WTC11 (cell line): ENCODE measurements around the gene CCNG2. TPM values are rescaled to one million over a fixed set of nuclear protein-coding genes. Genes with fewer than 3 reads are reported as not detected.

Experiments
- ATAC-seq: fragments of 200-7000 bp; cut with Tn5 transposase; 2 replicates; pipeline ENCODE4 v1.10.0; 2021; ENCODE audit warnings: mild to moderate bottlenecking, moderate library complexity
- CTCF ChIA-PET: fragments of 300-600 bp; sonication (Branson Sonifier 250); formaldehyde crosslinking; loops from one replicate; lab custom pipeline; 2021; ENCODE audit warnings: antibody characterized with exemption; lab: Charles Lee
- POLR2A ChIA-PET: fragments of 350-600 bp; sonication (Branson Sonifier 250); formaldehyde crosslinking; loops from one replicate; lab custom pipeline; 2021; ENCODE audit warnings: antibody characterized with exemption; lab: Charles Lee
- DNase-seq: peaks from one replicate; pipeline ENCODE4 v3.0.0; 2021; ENCODE audit warnings: low spot score
- H3K27ac Mint-ChIP-seq: 2 replicates; pipeline ENCODE4 v1.8.0; 2021; ENCODE audit warnings: mixed read lengths
- H3K27me3 Mint-ChIP-seq: 2 replicates; pipeline ENCODE4 v1.8.0; 2021; ENCODE audit warnings: low read depth, mild to moderate bottlenecking, moderate library complexity, mixed read lengths
- H3K36me3 Mint-ChIP-seq: 2 replicates; pipeline ENCODE4 v1.8.0; 2021; ENCODE audit warnings: mixed read lengths
- H3K4me1 Mint-ChIP-seq: 2 replicates; pipeline ENCODE4 v1.8.0; 2022; ENCODE audit warnings: mixed read lengths
- H3K4me3 Mint-ChIP-seq: 2 replicates; pipeline ENCODE4 v1.8.0; 2021; ENCODE audit warnings: mild to moderate bottlenecking, moderate library complexity, mixed read lengths
- H3K9me3 Mint-ChIP-seq: 2 replicates; pipeline ENCODE4 v1.8.0; 2021; ENCODE audit warnings: mixed read lengths
- ATF6 ChIP-seq: sonication (generic); formaldehyde crosslinking; IDR thresholded peaks from 2 replicates; pipeline ENCODE4 v1.8.1; 2023; ENCODE audit warnings: mild to moderate bottlenecking, missing genetic modification reagents
- CTCF ChIP-seq: fragments of 200-600 bp; IDR thresholded peaks from 2 replicates; pipeline ENCODE4 v1.8.0; 2022; ENCODE audit warnings: antibody characterized with exemption
- HMGA2 ChIP-seq: fragments of 250-450 bp; sonication (Bioruptor Pico); IDR thresholded peaks from 2 replicates; pipeline ENCODE4 v1.4.0; 2021; ENCODE audit warnings: mild to moderate bottlenecking, moderate library complexity
- NFATC4 ChIP-seq: fragments of 250-450 bp; sonication (Bioruptor Pico); IDR thresholded peaks from 2 replicates; pipeline ENCODE4 v1.9.0; 2021; ENCODE audit warnings: mild to moderate bottlenecking
- NR1H2 ChIP-seq: sonication (generic); formaldehyde crosslinking; IDR thresholded peaks from 2 replicates; pipeline ENCODE4 v1.9.0; 2021; ENCODE audit warnings: mild to moderate bottlenecking, moderate library complexity, missing genetic modification reagents
- OVOL2 ChIP-seq: fragments of 250-450 bp; sonication (Bioruptor Pico); IDR thresholded peaks from 2 replicates; pipeline ENCODE4 v1.9.0; 2021; ENCODE audit warnings: mild to moderate bottlenecking, borderline replicate concordance
- PRRX2 ChIP-seq: fragments of 250-450 bp; sonication (Bioruptor Pico); IDR thresholded peaks from 2 replicates; pipeline ENCODE4 v1.8.0; 2021; ENCODE audit warnings: mild to moderate bottlenecking
- RORB ChIP-seq: fragments of 250-450 bp; sonication (Bioruptor Pico); IDR thresholded peaks from 2 replicates; pipeline ENCODE4 v1.9.0; 2021; ENCODE audit warnings: mild to moderate bottlenecking
- SMAD3 ChIP-seq: sonication (generic); formaldehyde crosslinking; IDR thresholded peaks from 2 replicates; pipeline ENCODE4 v1.8.0; 2022; ENCODE audit warnings: missing genetic modification reagents, mild to moderate bottlenecking, borderline replicate concordance
- STAT6 ChIP-seq: sonication (generic); formaldehyde crosslinking; conservative IDR thresholded peaks from 2 replicates; pipeline ENCODE4 v1.8.1; 2023; ENCODE audit warnings: mild to moderate bottlenecking, low read depth, missing genetic modification reagents, moderate library complexity
- USF2 ChIP-seq: sonication (generic); formaldehyde crosslinking; IDR thresholded peaks from 2 replicates; pipeline ENCODE4 v1.8.1; 2023; ENCODE audit warnings: mild to moderate bottlenecking, missing genetic modification reagents, moderate library complexity
- ZBTB21 ChIP-seq: sonication (generic); formaldehyde crosslinking; IDR thresholded peaks from 2 replicates; pipeline ENCODE4 v1.8.1; 2023; ENCODE audit warnings: mild to moderate bottlenecking, missing genetic modification reagents, borderline replicate concordance
- ZBTB43 ChIP-seq: sonication (generic); formaldehyde crosslinking; IDR thresholded peaks from 2 replicates; pipeline ENCODE4 v1.8.1; 2023; ENCODE audit warnings: mild to moderate bottlenecking, missing genetic modification reagents
- ZNF396 ChIP-seq: fragments of 250-450 bp; sonication (Bioruptor Pico); IDR thresholded peaks from 2 replicates; pipeline ENCODE4 v1.8.0; 2021; ENCODE audit warnings: mild to moderate bottlenecking, moderate library complexity, borderline replicate concordance
- ZNF423 ChIP-seq: fragments of 250-450 bp; sonication (Bioruptor Pico); IDR thresholded peaks from 2 replicates; pipeline ENCODE4 v2.1.2; 2022; ENCODE audit warnings: mild to moderate bottlenecking, moderate library complexity
- total RNA-seq: library from RNA; stranded (reverse); gene quantifications from 3 replicates; pipeline ENCODE4 v1.2.3, GENCODE V29; 2021
- TF ChIP-seq, protein P1 (sequence below): sonication (generic); formaldehyde crosslinking; conservative IDR thresholded peaks from 2 replicates; pipeline ENCODE4 v1.8.1; 2022; ENCODE audit warnings: mild to moderate bottlenecking, missing genetic modification reagents
- TF ChIP-seq, protein P2 (sequence below): sonication (generic); formaldehyde crosslinking; IDR thresholded peaks from 2 replicates; pipeline ENCODE4 v1.8.1; 2023; ENCODE audit warnings: mild to moderate bottlenecking, moderate library complexity, missing genetic modification reagents
- TF ChIP-seq, protein P3 (sequence below): sonication (generic); formaldehyde crosslinking; IDR thresholded peaks from 2 replicates; pipeline ENCODE4 v1.8.0; 2022; ENCODE audit warnings: mild to moderate bottlenecking, missing genetic modification reagents

The CCNG2 gene
- total RNA-seq, 1 experiment from 2014 or later, result 18.9 TPM

DNA sequence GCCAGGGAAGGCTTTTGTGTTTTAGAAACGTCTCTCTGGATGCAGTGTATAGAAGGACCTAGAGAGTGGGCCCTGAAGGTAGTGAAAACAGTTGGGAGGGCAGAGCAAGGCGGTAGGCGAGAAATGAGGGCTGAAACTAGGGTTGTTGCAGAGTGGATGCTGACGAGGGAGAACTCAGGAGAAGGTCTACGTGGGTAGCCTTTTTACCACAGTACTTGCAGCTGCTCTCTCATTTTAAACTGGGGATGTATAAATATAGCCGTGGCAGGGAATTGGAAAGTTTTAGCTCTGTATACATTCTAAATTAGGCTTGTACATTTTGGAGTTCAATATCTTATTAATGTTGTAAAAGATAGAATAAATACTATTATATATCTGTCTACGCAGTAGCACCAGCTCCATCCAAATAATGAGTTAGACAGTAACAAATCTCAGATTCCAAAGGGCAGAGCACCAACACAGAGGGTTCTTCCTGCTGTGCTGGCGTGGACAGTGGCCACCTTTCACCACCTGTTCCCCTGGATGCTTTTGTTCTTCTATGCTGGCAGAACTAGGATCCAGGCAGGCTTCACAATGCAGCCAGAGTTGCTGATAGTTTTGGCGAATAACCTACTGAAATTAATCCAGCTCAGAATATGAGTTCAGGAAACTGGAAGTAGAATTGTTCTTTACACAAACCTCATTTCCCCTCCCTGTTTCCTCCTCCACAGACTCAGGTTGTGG, 31.7 kb downstream of the CCNG2 start (continued):
- TF ChIP-seq NR1H2 (CRISPR knock-in tag), result no peak
- no peak for TF ChIP-seq RORB (CRISPR knock-in tag)
- TF ChIP-seq, protein P1, sequence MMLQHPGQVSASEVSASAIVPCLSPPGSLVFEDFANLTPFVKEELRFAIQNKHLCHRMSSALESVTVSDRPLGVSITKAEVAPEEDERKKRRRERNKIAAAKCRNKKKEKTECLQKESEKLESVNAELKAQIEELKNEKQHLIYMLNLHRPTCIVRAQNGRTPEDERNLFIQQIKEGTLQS (CRISPR knock-in tag), result no peak

GRCh38 chr4:77189412-77189811, 32.4 kb downstream of the CCNG2 start:
- ChIA-PET POLR2A (no interaction called here), CTCF (interaction anchor here (0.9 to 2.4 kb wide), 2 partner anchors 13 to 14 kb away, joined by 3 to 11 read pairs; no protein-coding TSS in a partner anchor)
- H3K4me3 Mint-ChIP-seq, result no peak overlapping the region
- peaks cover 8% of the 10 kb centered on the region for H3K4me1 Mint-ChIP-seq
- H3K27me3 Mint-ChIP-seq, result peaks cover 53% of the 10 kb centered on the region
- H3K9me3 Mint-ChIP-seq, result no peaks in the 10 kb centered on the region
- ATAC-seq (no peak), DNase-seq (no peak)
- no peak overlapping the region for H3K27ac Mint-ChIP-seq
- no peaks in the 10 kb centered on the region for H3K36me3 Mint-ChIP-seq
- TF ChIP-seq, protein P2, sequence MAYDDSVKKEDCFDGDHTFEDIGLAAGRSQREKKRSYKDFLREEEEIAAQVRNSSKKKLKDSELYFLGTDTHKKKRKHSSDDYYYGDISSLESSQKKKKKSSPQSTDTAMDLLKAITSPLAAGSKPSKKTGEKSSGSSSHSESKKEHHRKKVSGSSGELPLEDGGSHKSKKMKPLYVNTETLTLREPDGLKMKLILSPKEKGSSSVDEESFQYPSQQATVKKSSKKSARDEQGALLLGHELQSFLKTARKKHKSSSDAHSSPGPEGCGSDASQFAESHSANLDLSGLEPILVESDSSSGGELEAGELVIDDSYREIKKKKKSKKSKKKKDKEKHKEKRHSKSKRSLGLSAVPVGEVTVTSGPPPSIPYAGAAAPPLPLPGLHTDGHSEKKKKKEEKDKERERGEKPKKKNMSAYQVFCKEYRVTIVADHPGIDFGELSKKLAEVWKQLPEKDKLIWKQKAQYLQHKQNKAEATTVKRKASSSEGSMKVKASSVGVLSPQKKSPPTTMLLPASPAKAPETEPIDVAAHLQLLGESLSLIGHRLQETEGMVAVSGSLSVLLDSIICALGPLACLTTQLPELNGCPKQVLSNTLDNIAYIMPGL (CRISPR knock-in tag), result no peak
- TF ChIP-seq ZNF423 (CRISPR knock-in tag), result no peak

DNA sequence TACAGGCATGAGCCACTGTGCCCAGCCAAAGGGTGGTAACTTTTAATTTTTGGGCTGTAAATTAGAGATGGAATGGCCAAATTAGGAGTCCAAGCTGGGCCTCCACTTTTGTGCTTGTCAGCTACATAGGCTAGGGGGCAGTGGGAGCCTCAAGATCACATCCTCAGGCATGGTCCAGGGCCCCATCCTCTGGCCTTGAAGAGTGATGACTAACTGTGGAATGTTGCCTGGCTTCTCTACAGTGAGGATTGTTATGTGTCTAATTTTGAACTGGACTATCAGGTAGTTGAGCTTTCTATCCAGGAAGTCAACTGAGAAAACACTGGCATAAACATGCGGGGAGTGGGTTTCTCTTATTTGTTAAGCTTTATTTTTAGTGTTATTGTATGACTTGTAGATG, 33.0 kb downstream of the CCNG2 start:
- no peaks in the 10 kb centered on the region for H3K9me3 Mint-ChIP-seq
- no peak overlapping the region for H3K4me3 Mint-ChIP-seq
- H3K36me3 Mint-ChIP-seq, result no peaks in the 10 kb centered on the region
- H3K4me1 Mint-ChIP-seq, result peaks cover 8% of the 10 kb centered on the region
- no peak overlapping the region for H3K27ac Mint-ChIP-seq
- ATAC-seq, result no peak
- DNase-seq, result no peak
- ChIA-PET POLR2A (no interaction called here), CTCF (interaction anchor here (0.9 to 2.4 kb wide), 2 partner anchors 12 to 13 kb away, joined by 3 to 11 read pairs; no protein-coding TSS in a partner anchor)
- peaks cover 53% of the 10 kb centered on the region for H3K27me3 Mint-ChIP-seq
- TF ChIP-seq STAT6, result no peak
- no peak for TF ChIP-seq USF2 (CRISPR knock-in tag)
- TF ChIP-seq PRRX2 (CRISPR knock-in tag), result no peak
- no peak for TF ChIP-seq HMGA2 (CRISPR knock-in tag)
- TF ChIP-seq ZBTB43 (CRISPR knock-in tag), result no peak
- TF ChIP-seq ZNF423 (CRISPR knock-in tag), result no peak
- TF ChIP-seq SMAD3, result no peak
- no peak for TF ChIP-seq ATF6 (CRISPR knock-in tag)
- TF ChIP-seq, protein P3, sequence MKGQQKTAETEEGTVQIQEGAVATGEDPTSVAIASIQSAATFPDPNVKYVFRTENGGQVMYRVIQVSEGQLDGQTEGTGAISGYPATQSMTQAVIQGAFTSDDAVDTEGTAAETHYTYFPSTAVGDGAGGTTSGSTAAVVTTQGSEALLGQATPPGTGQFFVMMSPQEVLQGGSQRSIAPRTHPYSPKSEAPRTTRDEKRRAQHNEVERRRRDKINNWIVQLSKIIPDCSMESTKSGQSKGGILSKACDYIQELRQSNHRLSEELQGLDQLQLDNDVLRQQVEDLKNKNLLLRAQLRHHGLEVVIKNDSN (CRISPR knock-in tag), result no peak
- no peak for TF ChIP-seq NFATC4
- no peak for TF ChIP-seq NR1H2 (CRISPR knock-in tag)
- no peak for TF ChIP-seq ZNF396 (CRISPR knock-in tag)
- no peak for TF ChIP-seq OVOL2
- TF ChIP-seq ZBTB21 (CRISPR knock-in tag), result no peak
- TF ChIP-seq CTCF, result no peak
